Measurements from ENCODE around the gene DECR2. TPM values are rescaled to one million over a fixed set of nuclear protein-coding genes. Genes with fewer than 3 reads are reported as not detected.

Gene DECR2
- total and polyA plus RNA-seq, 8 donors: 5.8 to 149 (median 21.7) TPM

DNA sequence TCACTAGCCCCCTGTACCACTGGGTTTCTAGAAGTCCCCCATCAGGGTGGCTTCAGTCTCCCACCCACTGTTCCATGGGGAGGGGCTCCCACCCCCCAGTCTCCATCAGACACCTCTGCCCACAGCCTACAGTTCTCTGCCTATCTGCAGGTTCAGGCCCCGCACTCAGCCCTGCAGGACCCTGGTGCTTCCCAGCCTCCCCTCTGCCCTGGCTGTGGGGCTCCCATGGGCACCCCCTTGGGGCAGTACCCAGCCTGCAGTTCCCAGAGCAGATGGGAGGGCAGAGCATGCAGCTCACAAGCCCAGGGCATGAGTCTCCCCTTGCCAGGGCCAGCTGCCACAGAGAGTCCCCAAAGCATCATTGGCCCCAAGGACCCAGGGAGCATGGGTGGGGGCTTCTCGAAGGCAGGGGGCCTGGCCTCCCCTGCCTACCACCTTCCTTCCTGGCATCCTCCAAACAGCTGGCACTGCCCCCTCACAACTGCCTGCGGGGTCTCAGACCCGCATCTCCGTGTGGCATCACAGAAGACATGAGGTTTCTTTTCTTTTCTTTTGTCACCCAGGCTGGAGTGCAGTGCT lies 28.6 kb upstream of the DECR2 start:
- H3K36me3 ChIP-seq: peaks cover 56 to 83% (median 76%) of the 10 kb centered on the region in 4 donors
- intact Hi-C loops (cut with DNase I; ENCODE audit: low total_unique reads): no loop called here
- no peak for DNase-seq

DNA sequence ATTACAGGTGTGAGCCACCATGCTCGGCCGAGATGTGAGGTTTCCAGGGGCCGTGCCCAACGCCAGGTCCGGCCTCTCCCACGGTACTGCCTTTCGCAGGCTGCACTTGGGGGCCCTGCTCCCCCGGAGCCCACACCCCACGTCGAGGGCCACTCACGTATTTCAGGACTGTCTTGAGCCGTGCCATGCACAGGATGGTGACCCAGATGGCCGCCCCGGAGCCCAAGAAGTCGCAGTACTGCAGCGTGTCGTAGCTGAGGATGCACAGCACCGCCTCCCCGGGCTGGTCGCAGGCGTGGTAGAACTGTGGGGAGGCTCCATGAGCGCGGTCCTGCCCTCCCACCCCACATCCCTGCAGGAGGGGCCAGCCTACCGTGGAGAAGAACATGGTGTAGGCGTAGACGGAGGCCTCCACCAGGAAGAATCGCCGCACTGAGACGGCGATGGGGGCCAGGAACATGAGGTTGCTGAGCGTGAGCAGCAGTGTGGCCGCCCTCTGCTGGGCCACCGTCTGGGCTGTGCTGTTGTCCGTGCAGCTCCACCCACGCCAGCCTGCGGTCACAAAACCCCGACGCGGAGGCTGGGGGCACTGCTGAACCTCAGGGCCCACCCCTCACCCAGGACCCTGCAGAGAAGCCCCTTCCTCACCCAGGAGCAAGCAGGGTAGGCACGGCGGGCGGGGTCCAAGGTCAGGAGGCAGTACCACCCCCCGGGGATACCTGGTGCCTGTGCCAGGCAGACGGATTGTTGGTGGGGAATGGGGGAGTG lies 27.7 kb upstream of the DECR2 start:
- no peaks in the 10 kb centered on the region for H3K27me3 ChIP-seq
- no peak overlapping the region for H3K27ac ChIP-seq
- no peak for DNase-seq
- no peaks in the 10 kb centered on the region for H3K9me3 ChIP-seq
- H3K4me3 ChIP-seq: no peak overlapping the region
- no peak for TF ChIP-seq POLR2AphosphoS5 (IDR thresholded peaks at IDR 0.05)
- TF ChIP-seq, protein P1, sequence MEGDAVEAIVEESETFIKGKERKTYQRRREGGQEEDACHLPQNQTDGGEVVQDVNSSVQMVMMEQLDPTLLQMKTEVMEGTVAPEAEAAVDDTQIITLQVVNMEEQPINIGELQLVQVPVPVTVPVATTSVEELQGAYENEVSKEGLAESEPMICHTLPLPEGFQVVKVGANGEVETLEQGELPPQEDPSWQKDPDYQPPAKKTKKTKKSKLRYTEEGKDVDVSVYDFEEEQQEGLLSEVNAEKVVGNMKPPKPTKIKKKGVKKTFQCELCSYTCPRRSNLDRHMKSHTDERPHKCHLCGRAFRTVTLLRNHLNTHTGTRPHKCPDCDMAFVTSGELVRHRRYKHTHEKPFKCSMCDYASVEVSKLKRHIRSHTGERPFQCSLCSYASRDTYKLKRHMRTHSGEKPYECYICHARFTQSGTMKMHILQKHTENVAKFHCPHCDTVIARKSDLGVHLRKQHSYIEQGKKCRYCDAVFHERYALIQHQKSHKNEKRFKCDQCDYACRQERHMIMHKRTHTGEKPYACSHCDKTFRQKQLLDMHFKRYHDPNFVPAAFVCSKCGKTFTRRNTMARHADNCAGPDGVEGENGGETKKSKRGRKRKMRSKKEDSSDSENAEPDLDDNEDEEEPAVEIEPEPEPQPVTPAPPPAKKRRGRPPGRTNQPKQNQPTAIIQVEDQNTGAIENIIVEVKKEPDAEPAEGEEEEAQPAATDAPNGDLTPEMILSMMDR (IDR thresholded peaks at IDR 0.05): no peak
- no peak for TF ChIP-seq POLR2A (IDR thresholded peaks at IDR 0.05)
- TF ChIP-seq EP300 (IDR thresholded peaks at IDR 0.05): no peak
- H3K36me3 ChIP-seq: peaks cover 48 to 74% (median 67%) of the 10 kb centered on the region in 4 donors
- 91 to 93% (median 93%) methylated on average over 37 to 44 of the region's 44 CpGs for WGBS, 5 donors
- intact Hi-C loops (cut with DNase I; ENCODE audit: low total_unique reads): no loop called here
- peaks cover 21 to 31% (median 28%) of the 10 kb centered on the region in 4 donors for H3K4me1 ChIP-seq

More for the DNA sequence above, 28.6 kb upstream of the DECR2 start:
- Histone ChIP-seq H3K4me3 (no peak overlapping the region), H3K9me3 (no peaks in the 10 kb centered on the region), H3K4me1 (peaks cover 16 to 26% (median 24%) of the 10 kb centered on the region in 4 donors), H3K27me3 (no peaks in the 10 kb centered on the region), H3K27ac (no peak overlapping the region)
- no peak for TF ChIP-seq POLR2AphosphoS5 (IDR thresholded peaks at IDR 0.05)
- TF ChIP-seq EP300 (IDR thresholded peaks at IDR 0.05): no peak
- no peak for TF ChIP-seq POLR2A (IDR thresholded peaks at IDR 0.05)
- TF ChIP-seq, protein P1 (IDR thresholded peaks at IDR 0.05): no peak
- WGBS, 5 donors: 86 to 96% (median 87%) methylated on average over 4 to 5 of the region's 5 CpGs

- no peaks in the 10 kb centered on the region for H3K9me3 ChIP-seq
- H3K27ac ChIP-seq: no peak overlapping the region
- DNase-seq: no peak
- no peak overlapping the region for H3K4me3 ChIP-seq
- peaks cover 48 to 69% (median 66%) of the 10 kb centered on the region in 4 donors for H3K36me3 ChIP-seq
- intact Hi-C loops (cut with DNase I; ENCODE audit: low total_unique reads): no loop called here
- whole genome bisulfite sequencing, 5 donors: 65 to 73% (median 68%) methylated on average over 8 to 9 of the region's 9 CpGs
- peaks cover 22 to 32% (median 28%) of the 10 kb centered on the region in 4 donors for H3K4me1 ChIP-seq
- H3K27me3 ChIP-seq: no peaks in the 10 kb centered on the region
- TF ChIP-seq EP300 (IDR thresholded peaks at IDR 0.05) (no peak), POLR2A (IDR thresholded peaks at IDR 0.05) (no peak), POLR2AphosphoS5 (IDR thresholded peaks at IDR 0.05) (no peak)
- TF ChIP-seq, protein P1 (IDR thresholded peaks at IDR 0.05): no peak
Observed at GRCh38 chr16:374616-374926, 27.1 kb upstream of the DECR2 start.

DNA sequence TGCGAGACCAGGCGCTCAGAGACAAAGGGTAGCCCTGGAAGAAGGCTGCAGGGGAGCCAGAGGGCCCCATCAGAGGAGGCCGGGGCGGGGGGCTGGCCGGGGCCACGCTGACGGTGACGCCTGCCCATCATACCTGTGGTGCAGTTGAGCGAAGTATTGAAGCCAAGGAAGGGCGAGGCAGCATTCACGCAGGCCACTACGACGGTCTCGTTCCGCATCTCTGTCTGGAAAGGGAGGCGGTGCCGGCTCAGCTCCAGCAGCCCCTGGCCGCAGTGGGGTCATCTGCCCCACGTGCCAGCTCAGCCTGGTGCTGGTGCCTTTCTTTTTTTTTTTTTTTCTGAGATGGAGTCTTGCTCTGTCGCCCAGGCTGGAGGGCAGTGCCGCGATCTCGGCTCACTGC lies 26.5 kb upstream of the DECR2 start:
- Histone ChIP-seq H3K9me3 (no peaks in the 10 kb centered on the region), H3K36me3 (peaks cover 48 to 68% (median 66%) of the 10 kb centered on the region in 4 donors), H3K4me3 (no peak overlapping the region), H3K4me1 (peaks cover 23 to 32% (median 28%) of the 10 kb centered on the region in 4 donors), H3K27me3 (no peaks in the 10 kb centered on the region), H3K27ac (no peak overlapping the region)
- DNase-seq: no peak
- 93 to 96% (median 94%) methylated on average over 23 of the region's 23 CpGs for WGBS, 5 donors
- TF ChIP-seq, protein P1 (IDR thresholded peaks at IDR 0.05): no peak
- TF ChIP-seq POLR2AphosphoS5 (IDR thresholded peaks at IDR 0.05) (no peak), EP300 (IDR thresholded peaks at IDR 0.05) (no peak), POLR2A (IDR thresholded peaks at IDR 0.05) (no peak)
- intact Hi-C loops (cut with DNase I; ENCODE audit: low total_unique reads): no loop called here

All from stomach (tissue), 9 donors.